ENCODE measurements around the gene PTPRA.

Gene PTPRA

GRCh38 chr20:2937902-2938301 is 64.6 kb downstream of the PTPRA start:
- FAIRE-seq, result no peak

- FAIRE-seq, result no peak
Observed at GRCh38 chr20:2942439-2942838, 69.2 kb downstream of the PTPRA start.

- FAIRE-seq, result no peak
Observed at GRCh38 chr20:2946988-2947961, 74.0 kb downstream of the PTPRA start.

GRCh38 chr20:2948968-2949367 is 75.7 kb downstream of the PTPRA start:
- FAIRE-seq, result no peak

- no peak for FAIRE-seq
Observed at GRCh38 chr20:2952766-2953165, 79.5 kb downstream of the PTPRA start.

- FAIRE-seq, result no peak
Observed at GRCh38 chr20:2955257-2955970, 82.1 kb downstream of the PTPRA start.

GRCh38 chr20:2956480-2956879 is 83.2 kb downstream of the PTPRA start:
- no peak for FAIRE-seq

DNA sequence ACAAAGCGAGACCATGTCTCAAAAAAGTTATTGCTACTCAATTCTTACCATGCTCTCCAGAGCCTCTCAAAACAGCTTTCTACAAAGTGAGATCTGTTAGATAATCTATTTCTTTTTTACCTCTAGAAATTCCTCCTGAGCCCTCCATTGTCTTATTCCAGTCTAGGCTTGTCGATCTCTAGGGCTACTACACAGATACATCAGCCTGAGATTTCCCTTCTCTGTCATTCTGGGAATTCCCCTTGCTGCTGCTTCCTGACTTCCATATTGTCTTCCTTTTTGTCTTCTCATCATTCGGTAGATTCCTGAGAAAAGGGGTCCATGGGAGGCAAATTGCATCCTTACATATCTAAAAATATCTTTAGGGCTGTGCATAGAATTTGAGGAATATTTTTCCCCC is 94.6 kb downstream of the PTPRA start:
- no peak for FAIRE-seq

GRCh38 chr20:2972126-2972525 is 98.8 kb downstream of the PTPRA start:
- no peak for FAIRE-seq

GRCh38 chr20:2973574-2973973 is 100.3 kb downstream of the PTPRA start:
- FAIRE-seq, result no peak

DNA sequence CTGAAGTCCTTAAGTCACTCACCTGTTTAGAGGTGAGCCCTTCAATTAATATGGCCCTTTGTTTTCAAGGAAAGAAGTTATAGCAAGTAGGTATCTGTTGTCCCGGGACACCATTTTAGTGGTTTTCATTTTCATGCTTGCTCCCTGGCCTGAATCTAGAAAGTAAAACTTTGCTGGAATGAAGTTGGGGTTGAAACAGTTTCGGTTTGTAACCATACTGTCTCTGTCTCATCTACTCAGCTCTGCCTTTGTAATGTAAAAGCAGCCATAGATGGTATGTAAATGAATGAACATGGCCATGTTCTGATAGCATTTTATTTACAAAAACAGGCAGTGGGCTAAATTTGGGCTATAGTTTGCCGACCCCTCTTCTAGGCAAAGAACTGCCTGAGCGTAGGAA is 105.2 kb downstream of the PTPRA start:
- FAIRE-seq, result no peak

- FAIRE-seq, result no peak
Observed at GRCh38 chr20:2981646-2982045, 108.4 kb downstream of the PTPRA start.

GRCh38 chr20:2983508-2983907 is 110.2 kb downstream of the PTPRA start:
- FAIRE-seq, result no peak

- no peak for FAIRE-seq
Observed at GRCh38 chr20:2984028-2984501, 110.8 kb downstream of the PTPRA start.

GRCh38 chr20:2984956-2985661 is 111.8 kb downstream of the PTPRA start:
- no peak for FAIRE-seq

DNA sequence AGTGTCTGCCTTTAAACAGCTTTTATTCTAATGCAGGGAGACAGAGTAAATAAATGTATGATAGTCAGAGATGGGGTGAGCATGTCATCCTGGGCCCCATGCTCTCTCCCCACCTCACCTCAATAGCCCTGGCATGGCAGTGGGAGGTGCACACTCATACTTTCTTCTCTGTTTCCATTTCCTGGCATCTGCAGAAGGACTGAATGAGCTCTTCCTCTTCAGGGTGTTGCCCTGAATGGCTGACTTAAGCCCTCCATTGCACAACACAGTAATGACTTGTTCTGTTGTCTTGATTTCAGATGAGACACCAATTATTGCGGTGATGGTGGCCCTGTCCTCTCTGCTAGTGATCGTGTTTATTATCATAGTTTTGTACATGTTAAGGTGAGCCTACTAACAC is 113.2 kb downstream of the PTPRA start:
- no peak for FAIRE-seq

- no peak for FAIRE-seq
Observed at GRCh38 chr20:2987861-2988260, 114.6 kb downstream of the PTPRA start.

DNA sequence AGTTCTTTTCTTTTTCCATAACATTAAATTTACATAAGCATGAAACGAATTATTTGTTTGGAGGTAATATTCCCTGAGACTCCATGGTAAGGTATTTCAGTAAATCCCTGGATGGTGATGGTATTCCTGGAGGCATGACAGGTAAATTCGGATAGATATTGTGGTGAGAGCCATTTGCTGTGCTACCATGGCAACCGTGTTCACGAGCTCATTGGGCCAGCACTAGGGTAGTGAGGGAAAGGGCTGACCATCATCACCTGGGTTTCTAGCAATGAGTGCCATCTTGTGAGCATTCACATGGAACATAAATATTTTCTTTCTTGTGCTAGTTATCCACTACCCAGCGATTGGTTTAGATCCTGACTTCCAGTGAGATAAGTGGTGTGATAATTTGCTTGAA is 118.3 kb downstream of the PTPRA start:
- FAIRE-seq, result no peak

GRCh38 chr20:2993250-2993649 is 120.0 kb downstream of the PTPRA start:
- FAIRE-seq, result no peak

- FAIRE-seq, result no peak
Observed at GRCh38 chr20:2995796-2996195, 122.5 kb downstream of the PTPRA start.

DNA sequence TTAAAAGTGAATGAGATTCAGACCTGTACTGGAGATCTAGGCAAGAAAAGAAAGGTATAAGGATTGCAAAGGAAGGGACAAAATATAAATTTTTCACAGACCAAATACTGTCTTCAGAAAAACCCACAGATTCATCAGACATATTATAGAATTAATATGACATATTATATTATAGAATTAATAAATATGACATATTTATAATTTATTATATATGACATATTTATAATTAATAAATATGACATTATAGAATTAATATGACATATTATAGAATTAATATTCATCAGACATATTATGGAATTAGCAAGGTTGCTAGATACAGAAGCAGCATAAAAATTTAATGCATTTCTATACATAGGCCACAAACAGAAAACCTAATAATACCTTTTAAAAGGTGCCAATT is 125.4 kb downstream of the PTPRA start:
- no peak for FAIRE-seq

GRCh38 chr20:3000852-3001523 is 127.7 kb downstream of the PTPRA start:
- FAIRE-seq, result peak; percentile 75

DNA sequence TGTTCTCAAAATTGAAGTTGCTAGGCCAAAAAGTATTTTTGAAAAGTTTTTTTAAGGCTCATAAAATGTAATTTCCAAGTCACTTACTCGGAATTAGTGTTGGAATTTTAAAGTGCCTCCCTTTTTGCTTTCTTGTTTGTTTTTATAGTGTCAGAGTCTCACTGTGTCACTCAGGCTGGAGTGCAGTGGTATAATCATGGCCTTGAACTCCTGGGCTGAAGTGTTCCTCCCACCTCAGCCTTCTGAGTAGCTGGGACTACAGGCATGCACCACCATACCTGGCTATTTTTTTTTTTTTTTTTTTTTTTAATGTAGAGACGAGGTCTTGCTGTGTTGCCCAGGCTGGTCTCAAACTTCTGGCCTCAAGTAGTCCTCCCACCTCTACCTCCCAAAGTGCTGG is 130.1 kb downstream of the PTPRA start:
- FAIRE-seq, result no peak

Data from colon (tissue), 2 donors.